GM18507 (cell line): ENCODE results near the gene KRTAP6-2.

Source experiments
- DNase-seq: peaks from one replicate; pipeline ENCODE4 v3.0.0; 2011; ENCODE audit warnings: low read depth; ENCODE audit not compliant: insufficient read length; ENCODE audit errors: extremely low spot score
- FAIRE-seq: peaks from 2 replicates; lab custom pipeline; 2011; peaks lifted over from hg19 to GRCh38; lab: Jason Lieb, UNC

Gene KRTAP6-2

DNA sequence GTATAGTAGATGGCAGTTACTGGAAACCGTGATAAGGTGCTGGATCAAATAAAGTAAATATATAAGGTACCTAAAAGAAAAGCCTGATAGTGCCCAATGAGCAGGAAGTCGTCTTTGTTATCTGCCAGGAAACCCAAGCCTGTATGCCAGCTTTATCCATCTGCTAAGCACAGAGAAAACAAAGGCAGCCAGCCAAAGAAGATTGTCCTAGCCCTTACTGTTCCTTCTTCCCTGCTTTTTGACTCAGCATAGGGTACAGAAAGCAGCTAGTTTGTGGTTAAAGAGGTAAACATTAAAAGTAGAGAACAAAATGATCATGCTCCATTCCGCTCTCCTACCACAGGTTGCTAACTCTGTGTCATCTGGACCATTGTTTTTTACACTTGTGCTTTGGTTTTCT lies 18.6 kb downstream of the KRTAP6-2 start:
- no peak for DNase-seq
- no peak for FAIRE-seq

DNA sequence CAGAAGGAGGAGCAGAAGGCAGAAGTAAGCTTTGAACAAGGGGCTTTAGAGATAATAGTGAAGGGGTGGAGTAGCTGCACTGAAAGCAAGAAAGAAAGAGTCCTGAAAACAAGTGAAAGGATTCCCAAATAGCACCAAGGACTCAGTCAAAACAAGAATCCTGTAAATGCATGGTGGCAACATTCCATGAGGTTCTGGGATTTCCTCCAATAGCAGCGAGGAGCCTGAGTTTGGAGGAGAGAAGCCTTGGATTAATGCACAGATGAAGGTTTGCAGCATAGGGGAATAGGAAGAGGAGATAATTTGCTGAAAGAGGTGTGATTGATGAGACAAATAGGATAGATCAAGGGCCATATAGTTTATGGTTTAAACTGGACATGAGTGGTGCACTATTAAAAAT lies 19.4 kb downstream of the KRTAP6-2 start:
- DNase-seq (no peak), FAIRE-seq (no peak)

DNA sequence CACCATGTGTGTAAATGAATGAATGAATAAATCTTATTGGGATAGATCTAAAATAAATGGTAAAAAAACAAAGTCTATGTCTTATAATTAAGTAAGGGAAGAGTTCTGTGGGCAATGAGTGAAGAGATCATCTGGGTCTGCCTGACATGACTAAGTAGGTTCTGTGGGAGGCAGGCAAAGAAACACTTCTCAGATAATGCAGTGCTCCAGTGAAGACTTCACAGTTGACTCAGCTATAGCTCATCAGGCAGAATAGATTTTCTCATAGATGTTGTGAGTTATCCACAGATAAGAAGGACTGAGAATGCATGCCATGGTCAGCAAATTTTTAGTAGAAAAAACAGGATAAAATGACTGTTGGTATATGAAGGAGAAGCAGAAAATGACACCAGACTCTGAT lies 20.9 kb downstream of the KRTAP6-2 start:
- no peak for FAIRE-seq
- no peak for DNase-seq

DNA sequence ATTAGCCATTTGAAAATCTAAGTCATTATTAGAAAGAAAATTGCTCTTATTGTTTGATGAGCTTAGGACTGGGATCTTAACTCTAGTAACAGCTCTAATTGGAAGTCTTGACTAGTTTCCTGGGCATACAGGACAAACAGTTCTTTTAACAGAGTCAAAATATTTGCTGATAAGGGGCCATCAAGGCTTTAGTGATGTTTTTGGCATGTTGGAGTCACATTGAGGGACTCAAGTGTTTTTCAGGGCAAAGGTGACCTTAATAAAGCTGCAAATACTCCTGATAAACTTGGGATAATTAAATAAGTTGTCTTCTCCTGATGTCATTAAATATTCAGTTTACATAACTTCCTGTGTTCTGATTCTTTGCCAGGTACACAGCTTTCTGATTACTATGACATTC lies 31.1 kb downstream of the KRTAP6-2 start:
- FAIRE-seq = no peak
- DNase-seq = no peak

DNA sequence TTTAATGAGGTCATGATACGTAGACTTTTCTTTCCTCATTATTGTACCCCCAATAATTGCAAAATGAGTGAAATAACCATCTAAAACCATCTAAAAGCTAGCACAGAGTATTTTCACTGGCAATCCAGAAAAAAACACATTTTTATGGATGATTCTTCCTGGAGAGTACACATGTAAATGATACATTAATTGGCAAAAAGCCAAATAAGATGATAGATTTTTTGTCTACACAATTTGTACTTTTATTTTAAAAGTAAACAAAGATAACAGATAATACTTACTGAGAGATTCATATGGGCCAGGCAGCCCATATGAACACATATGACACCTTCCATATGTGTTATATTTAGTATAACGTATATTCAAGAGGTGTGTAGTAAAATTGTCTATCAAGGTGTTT lies 35.1 kb downstream of the KRTAP6-2 start:
- FAIRE-seq (no peak), DNase-seq (no peak)

DNA sequence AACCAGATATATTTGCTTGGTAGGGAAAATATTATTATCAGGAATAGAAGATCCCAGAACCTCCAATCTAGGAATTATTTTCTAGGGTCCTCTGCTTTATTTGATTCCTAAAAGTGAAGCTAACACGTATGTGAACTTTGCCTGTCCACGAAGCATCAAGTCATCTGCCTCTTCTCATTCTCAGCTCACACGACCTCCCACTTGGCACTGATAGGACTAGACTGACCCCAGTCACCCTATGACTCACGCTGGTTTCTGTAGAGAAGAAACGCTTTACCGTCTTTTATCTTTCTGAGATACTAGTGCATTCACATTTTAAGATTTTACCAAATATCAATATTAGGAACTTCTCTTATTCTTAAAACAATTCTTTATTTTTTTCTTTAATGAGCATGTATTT lies 35.6 kb downstream of the KRTAP6-2 start:
- DNase-seq (no peak), FAIRE-seq (no peak)

DNA sequence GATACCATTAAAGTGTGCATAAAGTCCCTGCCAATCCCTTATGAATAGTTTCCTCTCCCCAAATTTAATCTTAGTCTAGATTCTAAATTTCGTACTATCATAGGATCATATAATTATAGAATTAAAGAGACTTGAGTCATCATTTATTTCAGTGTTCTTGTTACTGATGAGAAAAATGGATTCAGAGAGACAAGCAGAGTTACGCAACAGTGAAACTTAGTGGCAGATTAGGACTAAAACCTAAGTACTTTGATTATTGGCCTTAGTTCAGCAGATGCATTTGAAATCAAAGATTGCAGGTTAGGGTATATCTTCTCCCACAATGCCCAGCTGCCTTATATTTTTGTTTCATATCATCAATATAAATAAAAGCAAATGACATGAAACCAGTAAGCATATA lies 36.7 kb downstream of the KRTAP6-2 start:
- DNase-seq = no peak
- no peak for FAIRE-seq

DNA sequence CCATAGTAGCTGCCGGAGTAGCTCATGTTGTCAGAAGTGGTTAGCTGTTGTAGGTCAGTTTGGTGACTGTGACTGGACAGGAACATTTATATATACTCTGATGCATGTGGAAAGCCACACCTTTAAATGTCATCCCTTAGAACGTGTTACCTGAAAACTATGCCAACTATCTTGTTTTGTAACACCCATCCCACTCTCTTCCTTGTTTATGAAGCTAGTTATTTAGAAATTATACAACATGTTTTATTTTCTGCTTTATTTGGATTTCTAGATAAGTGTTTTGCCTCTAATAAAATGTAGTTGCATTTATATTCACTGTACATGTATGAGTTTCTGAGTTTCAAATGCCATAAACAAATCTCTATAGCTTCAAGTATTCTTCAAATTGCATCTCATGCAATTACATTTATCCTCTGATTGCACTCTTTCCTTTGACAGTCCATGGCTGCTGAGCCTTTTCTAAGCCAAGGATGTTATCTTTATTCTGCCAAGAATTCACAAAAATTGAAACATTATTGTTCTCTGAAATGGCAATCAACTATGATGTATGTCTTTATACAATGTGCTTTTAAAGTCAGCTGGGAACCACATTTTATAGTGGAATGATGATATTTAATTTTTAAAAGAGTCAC lies 37.3 kb downstream of the KRTAP6-2 start, which contains the start of gene KRTAP19-7:
Gene KRTAP19-7, minus strand, starts transcription at position 51 of the 632 bp plus-strand sequence. Its CDS starts 25 bp downstream, at position 26.
- DNase-seq = no peak
- FAIRE-seq = no peak

DNA sequence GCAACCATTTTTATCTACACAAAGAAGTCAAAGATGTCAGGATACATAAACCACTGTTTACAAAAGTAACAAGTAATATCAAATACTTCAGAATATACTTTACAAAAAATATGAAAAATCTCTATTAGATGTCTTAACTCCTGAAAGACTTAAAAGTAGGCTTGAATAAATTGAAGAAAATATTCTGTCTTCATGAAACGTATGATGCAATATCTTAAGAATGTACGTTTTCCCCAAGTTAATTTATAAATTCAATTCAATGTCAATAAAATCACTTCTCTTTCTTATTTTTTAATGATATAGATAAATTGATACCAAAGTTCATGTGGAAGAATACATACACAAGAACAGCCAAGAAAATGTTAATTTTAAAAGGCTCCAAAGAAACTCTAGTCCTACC lies 43.6 kb downstream of the KRTAP6-2 start:
- FAIRE-seq (no peak), DNase-seq (no peak)

DNA sequence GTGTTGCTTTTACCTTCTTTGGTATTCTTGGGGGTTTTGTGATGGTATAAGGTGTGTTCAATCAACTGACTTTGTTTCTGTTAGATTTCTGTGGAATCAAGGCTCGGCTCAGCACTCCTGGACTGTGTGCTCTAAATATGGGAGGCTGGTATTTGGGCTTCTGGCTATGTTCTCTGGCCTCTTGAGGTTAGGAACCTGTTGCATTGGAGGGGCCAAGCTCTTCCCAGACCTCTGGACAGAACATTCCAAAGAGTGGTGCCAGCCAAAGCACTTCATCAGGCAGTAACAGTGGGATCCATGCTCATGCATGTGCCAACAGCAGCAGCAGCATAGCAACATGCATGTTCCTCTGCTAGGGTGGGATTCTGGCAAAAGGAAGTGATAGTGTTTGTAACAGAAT lies 45.9 kb downstream of the KRTAP6-2 start:
- FAIRE-seq = no peak
- no peak for DNase-seq
